NCI-H2029 treated with DMSO at 0.1 percent for 48 hours (cell line): ENCODE measurements around the gene HOXB4.

Source experiments
- DNase-seq: peaks from one replicate; lab custom pipeline; 2025; lab: John Stamatoyannopoulos, UW

The HOXB4 gene

DNA sequence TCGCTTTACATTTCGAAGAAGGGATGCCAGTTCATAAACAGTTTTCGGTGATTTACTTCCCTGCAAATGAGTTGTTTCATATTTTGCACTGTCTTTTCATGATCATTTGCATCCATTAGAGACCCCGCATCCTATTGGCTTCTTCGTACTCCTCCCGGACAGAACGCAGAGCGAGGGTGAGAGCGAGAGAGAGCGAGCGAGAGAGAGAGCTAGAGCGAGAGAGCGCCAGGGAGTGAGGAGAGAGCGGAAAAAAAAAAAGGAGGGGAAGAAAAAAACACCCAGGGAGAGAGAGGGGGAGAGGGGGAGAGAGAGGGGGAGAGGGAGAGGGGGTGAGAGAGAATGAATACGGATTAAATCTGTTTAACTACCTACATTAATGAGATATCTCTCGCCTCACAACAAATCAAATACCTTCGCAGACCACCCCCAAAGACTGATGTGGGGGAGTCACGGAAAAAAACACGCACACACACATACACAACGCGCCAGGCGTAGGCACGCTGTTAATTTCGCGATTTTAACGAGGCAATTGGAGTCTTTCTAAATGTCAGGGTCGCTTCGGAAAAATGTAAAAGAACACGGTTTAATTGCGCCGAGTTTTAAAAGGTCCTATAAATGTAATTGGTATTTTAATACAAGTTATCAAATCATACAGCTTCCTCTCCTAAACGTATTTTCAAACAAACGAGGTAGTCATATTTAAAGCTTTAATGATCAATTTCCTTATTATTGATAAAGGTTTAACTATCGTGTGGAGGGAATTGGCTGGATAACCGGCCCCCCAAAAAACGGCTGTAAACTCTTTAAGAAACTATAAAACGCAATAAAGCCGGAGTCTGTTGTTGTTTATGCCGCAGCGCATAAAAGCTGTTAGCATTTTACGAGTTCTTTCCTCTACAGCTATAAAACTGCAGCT, 37.2 kb upstream of the HOXB4 start, which contains the start of gene HOXB8:
TSS of gene HOXB8 (minus strand) at position 246 of the 916 bp plus-strand sequence. CDS start 588 bp downstream, outside the sequence.
- DNase-seq: peak; percentile 48

DNA sequence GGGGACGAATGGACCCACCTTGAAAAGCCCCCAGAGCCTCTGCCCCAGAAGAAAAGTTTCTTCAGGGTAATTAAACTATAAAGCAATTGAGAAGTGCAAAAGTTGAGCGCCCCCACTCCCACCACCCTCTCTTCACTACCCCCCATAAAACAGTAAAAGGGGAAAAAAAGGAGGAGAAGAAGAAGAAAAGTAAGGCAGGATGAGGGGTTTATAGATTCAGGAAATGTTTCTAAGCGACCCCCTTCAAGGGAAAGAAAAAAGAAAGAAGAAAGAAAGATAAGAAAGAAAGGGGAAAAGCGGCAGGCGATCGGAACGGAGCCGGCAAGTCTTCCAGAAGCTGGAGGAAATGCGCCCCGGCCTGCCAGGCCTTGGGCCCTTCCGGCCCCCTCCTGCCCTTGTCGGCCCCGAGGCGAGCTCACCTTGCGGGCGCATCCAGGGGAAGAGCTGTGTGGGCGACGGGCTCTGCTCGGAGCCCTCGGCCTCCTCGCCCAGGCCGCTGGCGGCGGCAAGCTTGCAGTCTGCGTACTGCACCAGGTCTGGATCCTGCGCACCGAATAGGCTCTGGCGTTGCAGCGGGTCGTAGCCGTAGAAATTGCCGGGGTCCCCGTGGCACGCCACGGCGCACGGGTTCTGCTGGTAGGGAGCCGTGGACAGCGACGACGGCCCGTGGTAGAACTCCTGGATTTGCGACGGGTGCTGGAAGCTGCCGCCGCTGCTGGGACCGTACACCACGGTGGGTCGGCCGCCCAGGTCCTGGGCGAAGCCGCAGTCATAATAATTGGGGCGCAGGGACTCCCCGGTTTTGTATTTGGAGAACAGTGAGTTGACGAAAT, 35.9 kb upstream of the HOXB4 start:
- DNase-seq: no peak

DNA sequence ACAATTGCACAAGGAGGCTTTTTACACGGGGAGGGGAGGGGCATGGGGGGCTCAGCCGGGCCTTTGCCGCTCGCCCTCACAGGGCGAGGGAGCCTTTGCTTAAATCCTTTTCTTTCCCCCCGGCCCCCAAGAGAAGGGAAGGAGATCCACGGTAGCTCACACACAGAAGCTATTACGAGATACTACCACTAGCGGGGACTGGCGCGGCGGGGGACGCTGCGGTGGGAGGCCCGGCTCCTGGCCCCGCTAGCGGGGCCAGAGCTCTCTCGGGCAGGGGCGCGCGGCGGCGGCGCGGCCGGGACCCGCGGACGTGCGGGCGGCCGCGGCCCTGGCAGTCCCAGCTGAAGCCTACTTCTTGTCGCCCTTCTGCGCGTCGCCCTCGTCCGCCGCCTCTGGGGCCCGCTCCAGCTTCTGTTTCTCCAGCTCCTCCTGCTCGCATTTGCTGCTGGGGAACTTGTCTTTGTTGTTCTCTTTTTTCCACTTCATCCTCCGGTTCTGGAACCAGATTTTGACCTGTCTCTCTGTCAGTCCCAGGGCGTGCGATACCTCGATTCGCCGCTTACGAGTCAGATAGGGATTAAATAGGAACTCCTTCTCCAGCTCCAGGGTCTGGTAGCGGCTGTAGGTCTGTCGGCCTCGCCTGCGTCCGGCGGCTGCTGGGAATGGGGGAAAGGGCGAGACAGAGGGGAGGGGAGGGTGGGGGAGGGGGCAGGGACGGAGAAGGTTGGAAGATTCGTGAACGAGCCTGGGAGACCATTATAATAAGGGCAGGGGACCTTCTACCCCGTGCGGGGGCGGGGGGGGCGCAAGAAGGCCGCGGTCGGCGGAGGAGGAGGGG, 34.9 kb upstream of the HOXB4 start:
- peak; percentile 28 for DNase-seq

GRCh38 chr17:48612456-48612853, 34.3 kb upstream of the HOXB4 start:
- peak; percentile 73 for DNase-seq

GRCh38 chr17:48611681-48612455, 33.7 kb upstream of the HOXB4 start:
- DNase-seq: peak; percentile 73

DNA sequence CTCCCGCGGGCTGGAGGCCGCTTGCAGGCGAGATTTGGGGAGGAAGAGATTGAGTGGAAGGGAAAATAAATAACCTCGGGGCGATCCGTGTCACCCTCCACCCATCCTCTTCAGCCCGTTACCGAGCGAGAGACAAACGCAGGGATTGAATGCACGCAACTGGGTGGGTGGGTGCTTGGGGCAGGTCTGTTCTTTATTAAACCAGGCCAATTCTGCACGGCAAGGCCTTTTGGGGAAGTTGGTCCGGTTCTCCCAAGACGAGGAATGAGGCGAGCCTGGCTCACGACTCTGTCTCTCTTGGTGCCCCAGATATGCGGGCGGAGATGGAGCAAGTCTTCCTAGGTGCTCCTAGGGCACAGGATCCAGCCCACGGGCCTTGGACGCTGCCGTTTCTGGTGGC, 33.1 kb upstream of the HOXB4 start:
- DNase-seq: no peak

GRCh38 chr17:48610282-48611211, 32.4 kb upstream of the HOXB4 start, which contains the start of gene HOXB7:
Gene HOXB7, minus strand, starts transcription at chr17:48611017. Its CDS starts 99 bp downstream, at chr17:48610918.
- DNase-seq: peak; percentile 34

GRCh38 chr17:48609759-48610281, 31.7 kb upstream of the HOXB4 start:
- no peak for DNase-seq

DNA sequence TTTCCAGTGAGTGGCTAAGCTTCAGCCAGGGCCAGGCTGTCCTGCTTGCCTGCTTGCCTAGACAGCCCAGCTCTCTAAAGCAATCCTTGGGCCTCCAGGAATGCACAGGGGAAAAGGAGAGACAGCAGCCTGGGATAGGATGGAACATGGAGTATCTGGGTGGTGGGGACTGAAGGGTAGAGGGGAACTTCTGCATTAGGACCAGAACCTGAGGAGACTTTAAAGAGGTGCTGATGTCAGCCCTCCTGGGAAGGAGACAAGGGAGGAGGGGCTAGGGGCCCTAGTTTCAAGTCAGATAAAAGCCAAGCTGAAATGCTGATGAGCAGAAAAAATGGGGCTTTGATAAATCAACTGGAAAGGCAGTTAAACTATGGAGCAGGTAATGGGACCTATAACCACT, 30.9 kb upstream of the HOXB4 start:
- DNase-seq: no peak

- DNase-seq: no peak
Measured at GRCh38 chr17:48608494-48608834, 30.3 kb upstream of the HOXB4 start.

GRCh38 chr17:48606892-48607614, 28.9 kb upstream of the HOXB4 start:
- DNase-seq: no peak

DNA sequence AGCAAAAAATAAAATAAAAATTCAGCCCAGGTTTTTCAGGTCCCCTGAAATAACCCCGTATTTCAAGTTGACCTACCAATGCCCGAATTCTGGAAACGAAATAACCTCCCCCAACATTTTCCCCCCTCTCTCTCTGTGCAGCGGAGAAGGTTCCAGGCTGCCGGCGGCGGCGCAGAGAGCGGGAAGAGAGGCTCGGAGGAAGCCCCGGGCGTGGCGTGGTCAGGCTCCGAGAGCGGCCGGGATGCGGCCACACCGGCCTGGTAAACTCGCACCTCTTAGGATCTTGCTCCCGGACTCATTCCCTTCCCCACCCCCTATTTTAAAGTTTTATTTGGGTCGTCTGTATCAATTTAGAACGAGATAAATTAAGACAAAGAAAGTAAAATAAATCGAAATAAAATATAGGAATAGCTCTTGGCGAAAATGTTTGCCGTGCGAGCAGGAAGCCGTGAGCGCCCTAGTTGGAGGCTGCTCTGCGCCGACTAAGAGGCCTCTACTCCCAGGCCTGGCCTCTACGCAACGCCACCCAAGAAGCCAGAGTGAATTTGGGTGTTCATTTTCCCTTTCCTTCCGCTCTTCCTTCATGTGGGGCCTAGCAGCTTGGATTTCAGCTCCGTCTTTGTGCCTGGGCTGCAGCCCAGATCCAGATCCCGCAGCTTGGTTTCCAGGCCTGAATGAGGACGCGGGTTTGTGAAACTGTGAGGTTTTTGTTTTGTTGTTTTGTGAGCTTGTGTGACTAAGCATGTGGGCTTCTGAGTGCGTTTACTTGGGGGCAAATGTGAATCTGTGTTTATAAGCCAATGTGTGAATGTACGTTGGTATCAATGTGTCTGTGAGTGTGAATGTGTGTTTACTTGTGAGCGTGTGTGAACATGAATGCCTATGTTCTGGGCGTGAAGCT, 28.1 kb upstream of the HOXB4 start:
- no peak for DNase-seq

- no peak for DNase-seq
Measured at GRCh38 chr17:48605409-48605919, 27.3 kb upstream of the HOXB4 start.

GRCh38 chr17:48604770-48605329, 26.7 kb upstream of the HOXB4 start, which contains the start of gene HOXB6:
Gene HOXB6, minus strand, starts transcription at chr17:48604986. Its CDS starts 6,836 bp downstream, at chr17:48598150.
- DNase-seq: no peak

DNA sequence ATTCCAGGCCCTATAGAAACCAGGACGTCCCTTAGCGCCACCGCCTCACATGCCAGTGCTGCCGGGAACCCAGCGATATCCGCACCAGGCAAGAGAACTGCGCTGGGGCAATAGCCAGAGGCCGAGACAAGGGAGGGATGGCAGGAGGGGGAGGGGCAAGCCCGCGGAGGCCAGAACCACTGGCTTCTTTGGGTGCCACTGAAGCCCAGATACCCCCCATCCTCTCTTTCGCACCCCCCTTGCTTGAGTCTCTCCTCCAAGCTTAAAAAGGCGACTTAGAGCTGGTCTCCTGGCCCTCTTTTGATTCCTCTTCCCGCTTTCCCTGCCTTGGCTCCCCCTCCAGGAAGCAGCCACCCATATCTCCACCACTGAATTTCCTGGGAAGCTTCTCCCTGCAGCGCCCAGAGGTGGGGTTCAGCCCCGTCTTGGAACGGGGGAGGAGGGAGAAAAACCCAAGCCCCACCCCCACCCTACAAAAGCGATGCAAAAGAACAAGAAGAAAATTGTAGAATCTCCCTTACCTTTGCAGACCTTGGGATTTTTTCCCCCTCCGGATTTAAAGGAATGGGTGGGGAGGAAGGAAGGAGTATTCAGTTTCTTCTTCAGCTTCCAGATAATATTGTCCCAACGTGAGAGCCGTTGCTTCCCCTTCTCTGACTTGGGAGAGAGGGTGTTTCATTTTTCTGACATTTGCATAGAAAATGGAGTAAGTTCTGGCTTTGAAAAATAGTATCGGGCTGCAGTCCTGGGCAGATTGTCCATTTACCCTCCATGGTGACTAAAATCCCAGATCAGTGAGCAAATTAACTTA, 26.0 kb upstream of the HOXB4 start:
- no peak for DNase-seq
